HG02970 (cell line): Measurements from ENCODE around the gene LDLRAD3.

ENCODE experiments used
- ATAC-seq: cut with Tn5 transposase; IDR thresholded peaks from one replicate; pipeline ENCODE4 v1.9.1; 2021; ENCODE audit warnings: mild to moderate bottlenecking, moderate library complexity, moderate number of reproducible peaks; ENCODE audit not compliant: unreplicated experiment, low FRiP score

Gene LDLRAD3

DNA sequence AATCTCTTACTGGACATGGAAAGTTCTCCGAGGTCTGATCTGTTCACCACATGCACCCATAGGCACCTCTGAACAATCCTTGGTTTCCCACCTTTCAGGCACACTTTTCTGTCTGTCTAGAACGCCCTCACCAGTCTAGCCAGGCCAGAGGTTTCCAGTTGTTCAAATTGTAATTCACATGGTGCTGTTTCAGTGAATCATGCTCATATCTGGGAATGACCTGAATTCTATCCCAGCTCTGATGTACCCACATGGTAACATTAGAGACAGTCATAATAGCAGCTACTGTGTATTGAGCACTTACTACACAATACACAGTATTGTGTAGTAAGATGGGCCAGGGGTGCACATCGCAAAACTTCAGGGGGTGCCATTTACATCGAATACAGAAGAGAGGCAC lies 207.1 kb downstream of the LDLRAD3 start:
- no peak for ATAC-seq

DNA sequence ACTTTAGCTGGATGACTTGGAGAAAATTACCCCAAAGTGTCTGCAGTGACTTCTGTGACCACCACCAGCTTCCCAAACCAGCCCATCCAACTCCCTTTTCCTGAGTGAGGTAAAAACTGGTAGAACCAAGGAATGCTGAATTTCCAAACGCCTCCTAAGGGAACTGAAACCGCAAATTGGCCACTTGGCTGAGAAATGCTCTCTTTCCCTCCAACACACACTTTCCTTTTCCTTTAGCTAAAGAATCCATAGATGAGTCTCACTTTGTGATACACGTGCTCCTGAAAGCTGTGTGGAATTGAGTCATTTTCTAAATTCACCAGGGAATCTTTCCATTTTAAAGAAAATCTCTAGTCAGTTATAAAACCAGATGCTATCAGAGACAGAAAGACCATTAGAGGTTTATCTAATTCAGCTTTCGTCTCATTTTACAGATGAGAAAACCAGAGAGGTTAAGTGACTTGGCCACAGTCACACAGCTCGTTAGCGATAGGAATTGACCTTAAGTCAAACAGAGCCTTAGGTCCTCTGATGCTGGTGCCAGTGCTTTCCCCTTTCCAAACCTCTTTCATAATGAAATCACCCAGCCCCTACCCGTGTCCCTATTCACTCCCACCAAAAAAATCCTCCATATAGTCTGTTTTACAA lies 208.2 kb downstream of the LDLRAD3 start:
- ATAC-seq, result no peak

DNA sequence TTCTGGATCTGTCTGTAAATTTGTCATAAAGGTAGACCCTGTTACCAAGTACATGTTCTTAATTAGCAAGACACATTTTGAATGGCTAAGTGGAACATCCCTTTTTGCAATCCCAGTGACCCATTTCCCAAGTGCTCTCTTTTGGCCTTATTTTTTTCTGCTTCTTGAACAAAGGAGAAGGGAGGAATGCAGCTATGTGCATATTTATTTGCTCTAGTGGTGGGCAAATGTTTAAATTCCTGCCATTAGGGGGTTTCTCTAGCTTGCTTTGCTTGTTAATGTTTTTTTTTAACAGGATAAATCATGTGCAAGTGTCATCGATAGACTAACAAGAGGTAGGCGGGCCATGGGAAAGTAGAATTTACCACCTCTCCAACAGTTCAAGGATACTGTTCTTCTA lies 209.7 kb downstream of the LDLRAD3 start:
- ATAC-seq, result no peak

DNA sequence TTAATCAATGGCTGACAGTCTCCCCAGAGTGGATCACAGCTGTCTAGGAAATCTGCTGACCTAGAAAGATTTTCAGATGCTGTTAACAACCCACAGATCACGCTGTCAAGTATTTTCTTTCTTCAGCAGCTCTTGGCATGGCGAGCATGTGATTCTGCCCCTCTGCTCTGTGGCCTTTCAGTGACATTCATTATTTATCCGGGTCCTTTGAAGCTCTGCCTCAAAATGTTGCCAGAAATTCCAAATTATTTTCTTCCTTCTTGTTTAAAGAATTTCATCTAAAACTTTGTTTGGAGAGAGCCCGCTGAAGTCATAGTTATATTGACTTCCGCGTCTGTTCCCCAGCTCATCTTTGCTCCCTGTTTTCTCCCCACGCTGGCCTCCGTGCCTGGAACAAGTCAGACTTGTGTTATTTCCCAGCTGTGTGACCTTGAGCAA lies 211.3 kb downstream of the LDLRAD3 start:
- ATAC-seq, result no peak

GRCh38 chr11:36155770-36156160 lies 211.9 kb downstream of the LDLRAD3 start:
- ATAC-seq, result no peak

GRCh38 chr11:36156161-36156816 lies 212.4 kb downstream of the LDLRAD3 start:
- ATAC-seq, result no peak

- ATAC-seq, result no peak
These were observed 213.1 kb downstream of the LDLRAD3 start for GRCh38 chr11:36156817-36157519.

GRCh38 chr11:36160091-36160490 lies 216.2 kb downstream of the LDLRAD3 start:
- ATAC-seq, result no peak

DNA sequence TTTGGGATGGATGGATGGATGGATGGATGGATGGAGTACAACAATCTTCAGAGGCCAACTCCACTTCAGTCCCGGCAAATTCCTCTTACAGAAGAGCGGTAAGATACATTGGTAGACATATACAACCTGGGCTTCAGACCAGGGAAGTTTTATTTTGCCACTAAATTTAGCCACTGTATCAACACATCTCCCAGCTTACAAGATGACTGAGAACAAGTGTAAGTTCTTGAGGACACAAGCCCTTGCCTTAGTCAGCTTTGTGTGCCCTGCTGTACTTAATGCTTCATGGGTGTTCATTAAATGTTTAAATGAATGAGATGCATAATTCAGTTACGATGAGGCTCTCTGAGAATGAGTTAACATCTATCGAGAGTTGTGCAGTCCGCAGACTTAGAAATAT lies 217.7 kb downstream of the LDLRAD3 start:
- ATAC-seq, result no peak

DNA sequence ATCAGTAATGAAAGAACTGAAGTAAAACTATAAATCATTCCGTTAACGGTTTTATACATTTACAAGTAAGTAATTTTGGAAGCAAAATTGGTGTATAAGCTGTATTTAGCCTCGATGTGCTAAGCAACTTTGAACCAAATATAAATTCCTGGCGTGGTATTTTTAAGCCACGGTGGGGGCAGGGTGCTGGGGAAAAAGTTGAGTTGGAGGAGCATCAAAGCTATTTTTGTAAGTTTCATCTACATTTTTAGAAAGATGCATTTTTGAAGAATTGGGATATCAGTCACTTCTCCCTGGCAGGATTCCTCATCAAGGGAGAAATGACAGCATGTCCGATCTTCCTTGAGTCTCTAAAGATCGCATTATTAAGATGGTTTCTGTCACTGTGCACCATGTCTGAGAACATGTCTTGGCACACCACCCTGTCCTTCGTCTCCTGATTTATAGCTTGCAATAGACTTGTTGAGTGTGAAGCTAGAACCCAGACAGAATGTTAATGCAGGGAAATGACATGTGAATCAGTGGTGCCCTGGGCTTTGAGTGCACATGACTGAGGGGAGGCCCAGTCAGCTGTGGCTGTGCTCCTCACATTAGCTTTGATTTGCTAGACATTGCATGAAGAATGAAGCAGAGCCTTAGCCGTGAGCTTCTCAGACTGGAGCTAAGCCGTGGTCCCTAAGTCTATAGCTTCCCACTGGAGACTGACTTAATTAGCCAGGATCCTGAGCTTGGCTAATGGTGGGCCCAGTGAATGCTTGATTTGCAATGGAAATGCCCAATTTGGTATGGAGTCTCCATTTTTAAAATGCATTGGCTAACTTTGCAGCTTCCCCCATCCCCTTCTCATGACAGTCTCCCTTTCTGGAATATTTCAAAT lies 218.4 kb downstream of the LDLRAD3 start:
- ATAC-seq, result no peak

GRCh38 chr11:36162883-36163434 lies 219.1 kb downstream of the LDLRAD3 start:
- no peak for ATAC-seq

DNA sequence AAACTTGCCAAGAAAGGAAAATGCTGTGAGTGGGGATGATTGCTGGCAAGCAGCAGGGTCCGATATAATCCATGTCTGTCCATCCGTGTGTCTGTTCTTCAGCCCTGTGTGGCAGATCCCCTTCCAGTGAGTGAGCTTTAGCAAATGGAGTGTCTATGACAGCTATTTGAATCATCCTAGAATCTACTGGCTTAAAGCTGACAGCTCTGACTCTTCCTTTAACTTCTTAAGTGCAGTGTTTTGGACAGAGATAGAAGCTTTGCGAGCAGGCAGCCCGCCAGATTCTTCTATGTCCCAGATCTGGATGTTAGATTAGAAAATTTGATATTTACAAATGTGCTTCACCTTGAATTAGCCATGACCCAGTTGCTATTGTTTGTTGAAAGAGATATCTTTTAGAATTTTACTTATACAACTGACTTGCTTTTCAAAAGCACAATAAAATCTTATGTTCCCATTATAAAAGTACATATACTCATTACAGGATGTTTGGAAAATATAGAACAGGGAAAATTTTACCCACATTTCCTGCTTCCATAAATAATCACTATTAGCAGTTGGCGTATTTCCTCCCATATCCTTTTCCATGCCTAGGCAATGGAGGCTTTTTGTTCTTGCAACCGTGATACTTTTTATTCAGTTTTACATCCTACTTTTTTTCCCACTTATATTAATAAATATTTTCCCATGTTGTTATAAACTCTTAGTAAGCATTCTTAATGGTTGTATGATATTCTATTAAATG lies 220.8 kb downstream of the LDLRAD3 start:
- no peak for ATAC-seq

- ATAC-seq, result no peak
These were observed 221.9 kb downstream of the LDLRAD3 start for GRCh38 chr11:36165621-36166397.

DNA sequence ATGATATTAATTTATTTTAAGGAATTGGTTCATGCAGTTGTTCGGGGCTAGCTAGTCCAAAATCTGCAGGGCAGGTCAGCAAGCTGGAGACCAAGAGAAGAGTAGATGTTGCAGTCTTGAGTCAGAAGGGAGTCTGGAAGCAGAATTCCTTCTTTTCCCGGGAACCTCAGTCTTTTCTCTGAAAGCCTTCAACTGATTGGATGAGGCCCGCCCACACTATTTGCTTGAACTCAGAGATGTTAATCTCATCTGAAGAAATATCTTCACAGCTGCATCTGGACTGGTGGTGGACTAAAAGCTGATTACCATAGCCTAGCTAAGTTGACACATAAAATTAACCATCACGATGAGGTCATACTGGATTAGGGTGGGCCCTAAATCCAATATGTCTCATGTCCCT lies 223.2 kb downstream of the LDLRAD3 start:
- no peak for ATAC-seq

GRCh38 chr11:36167729-36168128 lies 223.9 kb downstream of the LDLRAD3 start:
- no peak for ATAC-seq

DNA sequence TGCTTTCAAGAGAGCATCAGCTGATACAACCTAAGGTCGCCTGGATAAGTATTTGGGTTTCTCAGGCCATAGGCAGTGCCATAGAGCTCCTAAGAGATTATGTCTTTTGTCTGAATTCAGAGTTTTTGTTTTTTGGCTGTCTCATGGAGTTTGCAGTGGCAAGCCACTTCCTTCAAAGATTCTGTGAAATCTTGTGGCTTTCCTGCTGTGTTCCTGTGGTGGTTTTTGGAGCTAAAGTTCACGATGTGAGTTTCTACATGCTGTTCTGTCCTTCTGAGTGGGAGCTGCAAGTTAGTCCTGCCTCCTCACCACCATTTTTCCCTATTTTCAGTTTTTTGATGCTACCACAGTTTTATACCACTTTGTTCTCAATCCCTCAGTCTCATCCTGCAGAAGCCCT lies 234.0 kb downstream of the LDLRAD3 start:
- no peak for ATAC-seq

- no peak for ATAC-seq
These were observed 242.7 kb downstream of the LDLRAD3 start for GRCh38 chr11:36186340-36187175.

GRCh38 chr11:36187622-36188021 lies 243.8 kb downstream of the LDLRAD3 start:
- ATAC-seq, result no peak
